HG02678 (cell line): ENCODE data around the gene PTCSC3.

Source experiments
- ATAC-seq: cut with Tn5 transposase; IDR thresholded peaks from one replicate; pipeline ENCODE4 v1.9.1; 2021; ENCODE audit warnings: mild to moderate bottlenecking, moderate library complexity; ENCODE audit not compliant: unreplicated experiment

The PTCSC3 gene

DNA sequence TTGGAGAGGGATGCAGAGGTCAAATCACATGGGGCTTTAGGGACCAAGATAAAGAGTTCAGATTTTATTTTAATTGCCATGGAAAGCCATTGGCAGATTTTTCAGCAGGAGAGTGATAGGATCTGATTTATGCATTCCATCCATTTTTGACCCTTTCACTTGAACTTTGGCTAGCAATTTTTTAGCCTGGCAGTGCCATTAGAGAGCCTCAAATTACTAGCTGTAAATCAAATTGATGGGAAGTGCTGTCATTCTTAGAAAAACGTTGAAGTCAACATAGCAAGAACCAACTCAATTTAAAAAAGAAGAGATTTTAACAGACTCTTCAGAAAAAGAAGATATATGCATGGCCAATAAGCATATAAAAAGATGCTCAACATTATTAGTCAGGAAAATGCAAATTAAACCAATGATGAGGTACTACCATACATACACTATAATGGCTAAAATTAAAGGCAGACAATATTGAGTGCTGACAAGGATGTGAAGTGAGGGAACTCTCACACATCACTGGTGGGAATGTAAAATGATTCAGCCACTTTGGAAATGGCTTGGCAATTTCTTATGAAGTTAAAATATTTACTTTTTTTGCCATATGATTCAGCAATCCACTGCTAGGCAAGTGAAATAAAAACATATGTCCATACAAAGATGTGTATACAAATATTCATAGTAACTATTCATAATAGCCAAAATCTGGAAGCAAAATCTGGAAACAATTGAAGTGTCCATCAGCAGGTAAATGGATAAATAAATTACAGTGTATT lies 89.7 kb downstream of the PTCSC3 start:
- no peak for ATAC-seq

- ATAC-seq = no peak
Observed at GRCh38 chr14:36085861-36086260, 90.7 kb downstream of the PTCSC3 start.
